Muscle layer of duodenum (tissue), 2 donors: ENCODE data around the gene CCDC159.
"Not testable (repeated sequence)": the region's sequence is repeated elsewhere in the genome, so short reads cannot be mapped to it uniquely, and the experiment has no call there.

Experiments used
- H3K27ac ChIP-seq: one replicate; pipeline ENCODE4 v1.7.0; 2013; ENCODE audit warnings: mild to moderate bottlenecking, low read length
- H3K27me3 ChIP-seq: one replicate; pipeline ENCODE4 v1.7.0; 2013; ENCODE audit warnings: low read depth, mild to moderate bottlenecking, control low read depth, low read length
- H3K36me3 ChIP-seq, 2 donors: one replicate each; pipeline ENCODE4 v1.7.0; 2013; ENCODE audit warnings: low read length in 2 of 2, control low read depth in 1 of 2, mild to moderate bottlenecking in 1 of 2; ENCODE audit not compliant: insufficient read depth in 2 of 2, control insufficient read depth in 1 of 2
- H3K4me1 ChIP-seq, 2 donors: one replicate each; pipeline ENCODE4 v1.7.0; 2013; ENCODE audit warnings: low read length in 2 of 2, mild to moderate bottlenecking in 2 of 2, control low read depth in 1 of 2, moderate library complexity in 1 of 2; ENCODE audit not compliant: insufficient read depth in 2 of 2, control insufficient read depth in 1 of 2
- H3K4me3 ChIP-seq, 2 donors: one replicate each; pipeline ENCODE4 v1.7.0; 2013; ENCODE audit warnings: low read length in 2 of 2, low read depth in 1 of 2, mild to moderate bottlenecking in 1 of 2
- H3K9me3 ChIP-seq, 2 donors: one replicate each; pipeline ENCODE4 v1.7.0; 2013; ENCODE audit warnings: low read length in 2 of 2, control low read depth in 1 of 2, mild to moderate bottlenecking in 1 of 2; ENCODE audit not compliant: control insufficient read depth in 1 of 2
- donor health status: healthy.

The CCDC159 gene

GRCh38 chr19:11346104-11346940 lies at the start of gene CCDC159, which contains the start of gene TMEM205:
TSS of gene CCDC159 (plus strand) at chr19:11346519. CDS start at chr19:11346607, 88 bp downstream.
TSS of gene TMEM205 (minus strand) at chr19:11346268. CDS start at chr19:11345619, 649 bp downstream.
- H3K27ac ChIP-seq = peak within 1 kb of the TSS; percentile 91

GRCh38 chr19:11299946-11300810 lies 46.1 kb upstream of the CCDC159 start:
- H3K27me3 ChIP-seq = no peaks in the 10 kb centered on the region
- H3K4me3 ChIP-seq = no peak overlapping the region
- H3K9me3 ChIP-seq = no peaks in the 10 kb centered on the region
- H3K27ac ChIP-seq = no peak overlapping the region
- no peaks in the 10 kb centered on the region for H3K36me3 ChIP-seq
- no peaks in the 10 kb centered on the region for H3K4me1 ChIP-seq

More at GRCh38 chr19:11346104-11346940, at the start of gene CCDC159, which contains the start of gene TMEM205:
- H3K4me3 ChIP-seq = peak within 1 kb of the TSS; percentile 66 to 82
- H3K27me3 ChIP-seq = no peaks in the 10 kb centered on the region
- no peaks in the 10 kb centered on the region for H3K9me3 ChIP-seq
- H3K36me3 ChIP-seq = peaks cover 0 to 10% of the 10 kb centered on the region in 2 donors
- H3K4me1 ChIP-seq = peaks cover 12 to 20% of the 10 kb centered on the region in 2 donors

- Histone ChIP-seq H3K4me3 (no peak overlapping the region), H3K36me3 (no peaks in the 10 kb centered on the region), H3K4me1 (no peaks in the 10 kb centered on the region), H3K27me3 (no peaks in the 10 kb centered on the region), H3K27ac (no peak overlapping the region), H3K9me3 (no peaks in the 10 kb centered on the region)
Measured at GRCh38 chr19:11300811-11301120, 45.6 kb upstream of the CCDC159 start.

- H3K36me3 ChIP-seq = no peaks in the 10 kb centered on the region
- no peaks in the 10 kb centered on the region for H3K9me3 ChIP-seq
- H3K4me1 ChIP-seq = no peaks in the 10 kb centered on the region
- H3K27me3 ChIP-seq = no peaks in the 10 kb centered on the region
- no peak overlapping the region for H3K4me3 ChIP-seq
- H3K27ac ChIP-seq = no peak overlapping the region
Measured at GRCh38 chr19:11304936-11305335, 41.4 kb upstream of the CCDC159 start.

GRCh38 chr19:11306337-11306736 lies 40.0 kb upstream of the CCDC159 start:
- H3K36me3 ChIP-seq = no peaks in the 10 kb centered on the region

GRCh38 chr19:11320278-11320995 lies 25.9 kb upstream of the CCDC159 start:
- H3K4me3 ChIP-seq, H3K9me3 ChIP-seq, H3K27me3 ChIP-seq, H3K36me3 ChIP-seq, H3K27ac ChIP-seq: not testable (repeated sequence)
- H3K4me1 ChIP-seq = peaks cover 9 to 20% of the 10 kb centered on the region in 2 donors

More at GRCh38 chr19:11306337-11306736, 40.0 kb upstream of the CCDC159 start:
- H3K4me1 ChIP-seq = no peaks in the 10 kb centered on the region
- no peak overlapping the region for H3K27ac ChIP-seq
- H3K4me3 ChIP-seq = no peak overlapping the region
- no peaks in the 10 kb centered on the region for H3K9me3 ChIP-seq
- no peaks in the 10 kb centered on the region for H3K27me3 ChIP-seq

GRCh38 chr19:11321191-11322126 lies 24.9 kb upstream of the CCDC159 start:
- H3K9me3 ChIP-seq = no peaks in the 10 kb centered on the region
- H3K27ac ChIP-seq = no peak overlapping the region
- no peaks in the 10 kb centered on the region for H3K27me3 ChIP-seq
- H3K4me1 ChIP-seq = peaks cover 9 to 20% of the 10 kb centered on the region in 2 donors
- H3K4me3 ChIP-seq = no peak overlapping the region
- peaks cover 0 to 3% of the 10 kb centered on the region in 2 donors for H3K36me3 ChIP-seq

GRCh38 chr19:11322269-11323024 lies 23.9 kb upstream of the CCDC159 start:
- Histone ChIP-seq H3K9me3 (no peaks in the 10 kb centered on the region), H3K27me3 (no peaks in the 10 kb centered on the region), H3K4me3 (no peak overlapping the region), H3K27ac (peak overlapping the region; percentile 1), H3K36me3 (peaks cover 5 to 13% of the 10 kb centered on the region in 2 donors), H3K4me1 (peaks cover 9 to 20% of the 10 kb centered on the region in 2 donors)

GRCh38 chr19:11323601-11324078 lies 22.7 kb upstream of the CCDC159 start:
- peak overlapping the region in 1 of 2 donors; percentile 28 for H3K4me3 ChIP-seq
- no peaks in the 10 kb centered on the region for H3K9me3 ChIP-seq
- peaks cover 5 to 13% of the 10 kb centered on the region in 2 donors for H3K36me3 ChIP-seq
- H3K27ac ChIP-seq = peak overlapping the region; percentile 50
- H3K4me1 ChIP-seq = peaks cover 9 to 20% of the 10 kb centered on the region in 2 donors
- H3K27me3 ChIP-seq = no peaks in the 10 kb centered on the region
